HepG2 (cell line): ENCODE measurements around the gene CACNG7. TPM values are rescaled to one million over a fixed set of nuclear protein-coding genes. Genes with fewer than 3 reads are reported as not detected.
A peak's percentile ranks its signal among the peaks of the same experiment; 100 is the strongest.

ENCODE experiments used
- AFF4 ChIP-seq: sonication (generic); formaldehyde crosslinking; IDR thresholded peaks from 2 replicates; pipeline ENCODE4 v1.4.0; 2020; ENCODE audit warnings: missing genetic modification reagents
- CHCHD3 ChIP-seq: sonication (generic); formaldehyde crosslinking; IDR thresholded peaks from 2 replicates; pipeline ENCODE4 v1.8.0; 2022; ENCODE audit warnings: mild to moderate bottlenecking, missing genetic modification reagents, moderate library complexity
- CTCF ChIP-seq: sonication (generic); formaldehyde crosslinking; IDR thresholded peaks from 2 replicates; pipeline ENCODE4 v1.5.0; 2020; ENCODE audit warnings: mild to moderate bottlenecking, missing genetic modification reagents, moderate library complexity
- ESRRA ChIP-seq: sonication (generic); formaldehyde crosslinking; IDR thresholded peaks from 2 replicates; pipeline ENCODE4 v1.5.1; 2020; ENCODE audit warnings: mild to moderate bottlenecking, low read depth, missing genetic modification reagents
- GFI1 ChIP-seq: sonication (generic); formaldehyde crosslinking; IDR thresholded peaks from 2 replicates; pipeline ENCODE4 v1.5.0; 2020; ENCODE audit warnings: missing genetic modification reagents, mild to moderate bottlenecking, borderline replicate concordance
- GPN1 ChIP-seq: sonication (generic); formaldehyde crosslinking; IDR thresholded peaks from 2 replicates; pipeline ENCODE4 v1.5.1; 2020; ENCODE audit warnings: missing genetic modification reagents, borderline replicate concordance
- HNF4A ChIP-seq: sonication (generic); formaldehyde crosslinking; IDR thresholded peaks from 2 replicates; pipeline ENCODE4 v1.4.0; 2020; ENCODE audit warnings: missing genetic modification reagents
- JDP2 ChIP-seq: sonication (generic); formaldehyde crosslinking; IDR thresholded peaks from 2 replicates; pipeline ENCODE4 v1.8.1; 2022; ENCODE audit warnings: missing genetic modification reagents, borderline replicate concordance
- MXI1 ChIP-seq: IDR thresholded peaks from 3 replicates; pipeline ENCODE4 v1.6.1; 2012; ENCODE audit warnings: low read depth, low read length, inconsistent platforms, borderline replicate concordance
- NPAS2 ChIP-seq: sonication (generic); formaldehyde crosslinking; IDR thresholded peaks from 2 replicates; pipeline ENCODE4 v1.8.0; 2022; ENCODE audit warnings: mild to moderate bottlenecking, missing genetic modification reagents, borderline replicate concordance
- NRL ChIP-seq: sonication (generic); formaldehyde crosslinking; IDR thresholded peaks from 2 replicates; pipeline ENCODE4 v1.5.0; 2020; ENCODE audit warnings: missing genetic modification reagents, mild to moderate bottlenecking, moderate library complexity, borderline replicate concordance
- PHF8 ChIP-seq: sonication (generic); formaldehyde crosslinking; IDR thresholded peaks from 2 replicates; pipeline ENCODE4 v1.5.0; 2020; ENCODE audit warnings: missing genetic modification reagents
- SMAD3 ChIP-seq: sonication (generic); formaldehyde crosslinking; IDR thresholded peaks from 2 replicates; pipeline ENCODE4 v1.4.0; 2020; ENCODE audit warnings: missing genetic modification reagents
- SPEN ChIP-seq: sonication (generic); formaldehyde crosslinking; IDR thresholded peaks from 2 replicates; pipeline ENCODE4 v1.5.1; 2020; ENCODE audit warnings: low read depth, mild to moderate bottlenecking, missing genetic modification reagents
- TRIM24 ChIP-seq: sonication (generic); formaldehyde crosslinking; IDR thresholded peaks from 2 replicates; pipeline ENCODE4 v1.8.0; 2022; ENCODE audit warnings: mild to moderate bottlenecking, missing genetic modification reagents
- ZNF264 ChIP-seq: sonication (generic); formaldehyde crosslinking; IDR thresholded peaks from 2 replicates; pipeline ENCODE4 v1.4.0; 2020; ENCODE audit warnings: missing genetic modification reagents
- ZNF280D ChIP-seq: sonication (generic); formaldehyde crosslinking; IDR thresholded peaks from 2 replicates; pipeline ENCODE4 v1.5.1; 2020; ENCODE audit warnings: mild to moderate bottlenecking, missing genetic modification reagents
- ZNF430 ChIP-seq: sonication (generic); formaldehyde crosslinking; IDR thresholded peaks from 2 replicates; pipeline ENCODE4 v1.9.0; 2021; ENCODE audit warnings: mild to moderate bottlenecking, missing genetic modification reagents
- ZNF746 ChIP-seq: sonication (generic); formaldehyde crosslinking; IDR thresholded peaks from 2 replicates; pipeline ENCODE4 v1.8.0; 2022; ENCODE audit warnings: mild to moderate bottlenecking, missing genetic modification reagents
- ZNF841 ChIP-seq: sonication (generic); formaldehyde crosslinking; IDR thresholded peaks from 2 replicates; pipeline ENCODE4 v1.8.1; 2023; ENCODE audit warnings: missing genetic modification reagents, borderline replicate concordance
- polyA plus RNA-seq, 8 experiments: library from polyadenylated mRNA; depleted of rRNA in 3 of 8; stranded (reverse) in 7 of 8; unstranded in 1 of 8; fragments of >200 nt; fragmentation: Illumina TruSeq in 4 of 8; extraction: Trizol in 4 of 8; gene quantifications; 2 replicates each; pipeline versions ENCODE4 v1.2.1 to v1.2.3, GENCODE V29; 2011 to 2016; ENCODE audit warnings: low read depth in 4 of 8, missing spikeins in 1 of 8, mixed read lengths in 1 of 8; ENCODE audit not compliant: insufficient read depth in 1 of 8
- total RNA-seq, 5 experiments: library from RNA; depleted of rRNA; stranded (reverse); fragments of >200 nt; fragmentation: Illumina TruSeq; extraction: Trizol; gene quantifications; 2 replicates each; pipeline ENCODE4 v1.2.3, GENCODE V29; 2016; ENCODE audit warnings: low read depth in 1 of 5

The CACNG7 gene
- total and polyA plus RNA-seq, 2 of the 13 experiments (the other 11 are each of a cell fraction or from before 2014, with no cell fraction given) = not detected

GRCh38 chr19:53867225-53868090, 41.6 kb upstream of the CACNG7 start, which contains the start of gene MYADM (continued):
- no peak for TF ChIP-seq JDP2 (CRISPR knock-in tag)
- no peak for TF ChIP-seq AFF4 (CRISPR knock-in tag)
- TF ChIP-seq HNF4A = 0 out of 2 replicates have a peak, but pooled peaks have one; percentile 22
- TF ChIP-seq GFI1 (CRISPR knock-in tag) = no peak
- TF ChIP-seq CTCF (CRISPR knock-in tag) = no peak; the same call in 1 of the 2 replicates
- no peak for TF ChIP-seq ZNF430
- TF ChIP-seq NPAS2 (CRISPR knock-in tag) = no peak
- TF ChIP-seq ZNF746 (CRISPR knock-in tag) = no peak
- no peak for TF ChIP-seq ESRRA (CRISPR knock-in tag)
- TF ChIP-seq ZNF264 = no peak
- TF ChIP-seq SPEN (CRISPR knock-in tag) = no peak
- no peak for TF ChIP-seq ZNF280D (CRISPR knock-in tag)
- no peak for TF ChIP-seq ZNF841 (CRISPR knock-in tag)
- TF ChIP-seq SMAD3 (CRISPR knock-in tag) = peak; percentile 28; the same call in 1 of the 2 replicates
- no peak for TF ChIP-seq TRIM24 (CRISPR knock-in tag)
- no peak for TF ChIP-seq CHCHD3 (CRISPR knock-in tag)
- no peak for TF ChIP-seq NRL
- TF ChIP-seq PHF8 = peak; percentile 26
- peak; percentile 96 for TF ChIP-seq MXI1
- TF ChIP-seq GPN1 (CRISPR knock-in tag) = no peak
